DMS53 treated with DMSO at 0.1 percent for 48 hours (cell line): ENCODE measurements around the gene NTF4.
A peak's percentile ranks its signal among the peaks of the same experiment; 100 is the strongest.

Experiments used
- DNase-seq: peaks from one replicate; lab custom pipeline; 2025; ENCODE audit not compliant: unreplicated experiment; lab: John Stamatoyannopoulos, UW

NTF4 gene, protein sequence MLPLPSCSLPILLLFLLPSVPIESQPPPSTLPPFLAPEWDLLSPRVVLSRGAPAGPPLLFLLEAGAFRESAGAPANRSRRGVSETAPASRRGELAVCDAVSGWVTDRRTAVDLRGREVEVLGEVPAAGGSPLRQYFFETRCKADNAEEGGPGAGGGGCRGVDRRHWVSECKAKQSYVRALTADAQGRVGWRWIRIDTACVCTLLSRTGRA

DNA sequence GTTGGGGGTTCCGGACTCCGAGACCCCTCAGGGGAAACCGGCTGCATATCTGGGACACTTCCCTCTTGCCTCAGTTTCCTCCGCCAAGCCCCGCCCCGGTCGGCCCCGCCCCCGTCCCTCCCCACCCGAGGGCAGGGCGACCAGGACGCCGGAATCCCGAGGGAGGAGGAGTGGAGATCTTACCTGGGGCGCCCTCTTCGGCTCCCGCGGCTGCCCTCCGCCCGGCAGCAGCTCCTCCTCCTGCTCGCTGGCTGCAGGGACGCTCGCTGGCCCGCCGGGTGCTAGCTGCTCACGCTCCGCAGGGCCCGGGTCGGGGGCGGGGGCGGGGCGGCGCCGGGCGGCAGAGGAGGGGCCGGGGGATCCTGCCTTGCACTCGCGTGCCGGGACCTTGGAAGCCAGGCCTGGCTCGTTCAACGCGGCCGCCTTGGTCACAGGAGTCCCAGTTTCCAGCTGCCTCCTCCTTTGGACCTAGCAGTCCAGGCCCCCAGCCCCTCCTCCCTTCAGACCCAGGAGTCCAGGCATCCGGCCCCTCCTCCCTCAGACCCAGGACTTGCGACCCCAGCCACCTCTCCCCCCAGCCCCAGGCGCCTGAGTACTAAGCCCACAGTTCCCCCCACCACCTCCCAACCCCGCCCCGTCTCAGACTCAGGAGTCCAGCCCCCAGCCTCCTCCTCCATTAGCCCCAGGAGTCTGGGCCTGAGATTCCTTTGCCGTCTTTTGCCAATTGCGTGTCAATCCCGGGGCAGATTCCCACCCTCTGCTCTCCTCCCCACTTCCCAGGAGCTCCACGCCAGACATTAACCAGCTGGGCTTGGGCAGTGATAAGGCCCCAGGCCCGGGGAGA is at the start of gene NTF4:
Gene NTF4, minus strand, starts transcription at position 51 of the 844 bp plus-strand sequence. CDS start 2,821 bp downstream, outside the sequence.
- no peak for DNase-seq

DNA sequence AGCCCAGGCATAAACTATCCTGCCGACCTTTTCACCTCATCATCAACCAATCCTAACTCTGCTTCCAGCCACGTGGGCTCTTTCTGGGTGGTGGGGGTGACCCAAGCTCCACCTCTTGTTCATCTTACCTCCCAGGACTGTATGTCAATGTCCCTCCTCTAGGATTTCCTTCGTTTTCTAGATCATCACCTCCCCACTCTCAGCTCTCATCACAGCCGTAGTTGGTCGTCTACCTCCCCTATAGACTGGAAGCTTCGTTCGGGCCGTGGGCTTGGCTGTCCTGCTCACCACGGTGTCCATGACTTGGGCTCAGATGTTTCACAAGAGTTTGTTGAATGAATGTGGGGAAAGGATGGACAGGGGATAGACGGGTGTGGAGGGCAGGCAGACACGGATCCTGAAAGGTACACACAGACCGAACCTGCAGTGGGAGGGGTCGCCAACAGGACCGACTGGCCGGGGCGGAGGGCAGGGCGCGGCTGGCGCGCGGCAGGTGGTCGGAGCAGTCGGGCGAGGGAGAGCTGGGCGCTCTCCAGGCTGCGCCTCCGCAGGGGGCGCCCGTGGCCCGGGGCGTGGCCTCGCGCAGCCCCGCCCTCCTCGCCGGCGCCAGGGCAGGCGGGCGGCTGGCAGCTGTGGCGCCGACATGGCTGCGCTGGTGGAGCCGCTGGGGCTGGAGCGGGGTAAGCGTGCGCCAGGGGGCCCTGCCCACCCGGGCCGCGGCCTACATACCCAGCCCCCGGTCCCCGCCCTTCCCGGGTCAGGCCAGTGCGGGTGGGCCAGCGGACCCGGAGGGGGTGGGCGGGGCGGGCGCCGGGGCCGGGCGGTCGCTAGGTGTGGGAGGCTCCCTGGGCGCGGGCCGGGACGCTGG is 49.4 kb upstream of the NTF4 start, which contains the start of gene LIN7B:
Gene LIN7B, plus strand, starts transcription at position 609 of the 868 bp plus-strand sequence. Its CDS starts 35 bp downstream, at position 644.
- DNase-seq = peak; percentile 21

DNA sequence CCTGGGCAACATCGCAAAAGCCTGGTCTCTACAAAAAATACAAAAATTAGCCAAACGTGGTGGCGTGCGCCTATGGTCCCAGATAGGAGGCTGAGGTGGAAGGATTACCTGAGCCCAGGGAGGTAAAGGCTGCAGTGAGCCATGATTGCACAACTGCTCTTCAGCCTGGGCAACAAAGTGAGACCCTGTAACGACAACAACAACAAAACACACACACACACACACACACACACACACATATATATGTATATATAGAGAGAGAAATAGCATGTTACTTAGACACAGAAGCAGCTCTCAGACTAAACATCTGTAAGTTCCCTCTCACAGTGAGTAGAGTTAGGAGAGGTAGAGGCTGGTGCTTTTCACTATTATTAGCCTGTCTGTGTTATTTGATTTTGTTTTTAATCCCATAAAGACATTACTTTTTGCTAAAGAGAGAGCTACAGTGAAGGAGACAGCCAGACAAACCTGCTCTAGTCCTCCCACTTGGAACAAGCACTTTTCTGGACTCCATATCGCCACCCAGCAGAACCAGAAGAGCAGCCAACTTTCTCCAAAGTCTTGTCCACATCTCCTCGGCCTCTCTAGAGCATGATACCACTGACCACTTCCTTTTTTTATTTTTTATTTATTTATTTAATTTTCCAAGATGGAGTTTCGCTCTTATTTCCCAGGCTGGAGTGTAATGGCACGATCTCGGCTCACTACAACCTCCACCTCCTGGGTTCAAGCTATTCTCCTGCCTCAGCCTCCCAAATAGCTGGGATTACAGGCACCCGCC is 46.8 kb upstream of the NTF4 start:
- DNase-seq = no peak

DNA sequence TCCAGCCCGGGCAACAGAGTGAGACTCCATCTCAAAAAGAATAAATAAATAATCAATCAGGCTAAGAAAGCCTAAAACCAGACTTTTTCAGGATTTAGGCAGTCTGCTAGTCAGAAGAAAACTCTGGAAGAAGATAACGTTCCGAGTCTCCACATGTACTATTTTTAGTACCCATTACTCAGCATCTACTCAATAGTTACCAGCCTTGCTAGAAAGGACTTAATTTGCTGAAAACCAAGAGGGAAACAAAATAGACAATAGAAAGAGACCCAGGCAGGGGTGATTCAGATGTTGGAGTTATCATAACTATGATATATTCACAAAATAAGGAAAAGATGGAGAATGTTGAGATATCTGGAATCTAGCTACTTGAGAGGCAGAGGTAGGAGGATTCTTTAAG is 45.9 kb upstream of the NTF4 start:
- DNase-seq = no peak

DNA sequence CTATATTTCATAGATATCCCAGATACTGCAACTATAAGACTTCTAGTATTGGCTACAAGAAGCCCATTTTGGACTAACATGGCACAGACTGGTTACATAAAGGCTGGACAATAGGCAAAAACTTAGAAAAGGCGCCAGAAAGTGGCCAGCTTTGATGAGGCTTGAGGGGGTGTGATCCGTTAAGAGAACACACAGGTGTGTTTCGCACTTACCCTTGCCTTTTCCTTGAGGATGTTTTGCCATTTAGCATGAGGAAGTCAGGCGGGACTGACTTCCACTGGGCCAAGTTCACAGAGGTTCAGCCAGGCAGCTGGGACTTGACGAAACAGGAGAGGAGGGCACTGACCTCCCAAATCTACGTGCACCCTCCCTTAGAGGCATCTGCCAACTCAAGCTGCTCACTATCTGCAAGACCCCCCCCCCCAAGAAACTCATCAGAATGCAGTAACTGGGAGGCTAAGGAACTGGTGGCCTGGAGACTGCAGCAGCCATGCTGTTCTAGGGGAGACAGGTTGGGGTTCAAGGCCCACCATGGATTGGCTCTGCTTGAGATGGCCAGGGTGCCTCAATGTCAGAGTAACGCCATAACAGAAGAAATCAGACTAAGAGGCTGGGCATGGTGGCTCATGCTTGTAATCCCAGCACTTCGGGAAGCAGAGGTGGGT is 45.1 kb upstream of the NTF4 start:
- DNase-seq = no peak

DNA sequence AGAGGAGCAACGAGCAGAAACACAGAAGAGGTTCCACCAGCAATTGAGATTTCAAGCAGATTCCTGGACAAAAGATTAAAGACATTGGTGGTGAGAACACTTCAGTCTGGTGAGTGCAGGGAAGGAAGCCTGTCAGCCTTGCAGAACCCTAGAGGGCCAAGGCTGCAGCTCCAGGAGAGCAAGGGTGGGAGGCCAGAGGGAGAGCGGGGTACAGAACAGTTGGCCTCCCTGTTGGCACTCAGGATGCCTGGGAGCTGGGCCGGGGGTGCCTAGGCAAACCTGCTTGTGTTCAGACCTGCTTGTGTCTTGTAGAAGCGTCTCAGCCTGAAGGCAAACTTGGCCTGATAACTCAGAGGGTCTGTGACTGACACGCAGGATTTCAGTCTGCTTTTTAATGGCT is 44.4 kb upstream of the NTF4 start:
- DNase-seq = no peak

DNA sequence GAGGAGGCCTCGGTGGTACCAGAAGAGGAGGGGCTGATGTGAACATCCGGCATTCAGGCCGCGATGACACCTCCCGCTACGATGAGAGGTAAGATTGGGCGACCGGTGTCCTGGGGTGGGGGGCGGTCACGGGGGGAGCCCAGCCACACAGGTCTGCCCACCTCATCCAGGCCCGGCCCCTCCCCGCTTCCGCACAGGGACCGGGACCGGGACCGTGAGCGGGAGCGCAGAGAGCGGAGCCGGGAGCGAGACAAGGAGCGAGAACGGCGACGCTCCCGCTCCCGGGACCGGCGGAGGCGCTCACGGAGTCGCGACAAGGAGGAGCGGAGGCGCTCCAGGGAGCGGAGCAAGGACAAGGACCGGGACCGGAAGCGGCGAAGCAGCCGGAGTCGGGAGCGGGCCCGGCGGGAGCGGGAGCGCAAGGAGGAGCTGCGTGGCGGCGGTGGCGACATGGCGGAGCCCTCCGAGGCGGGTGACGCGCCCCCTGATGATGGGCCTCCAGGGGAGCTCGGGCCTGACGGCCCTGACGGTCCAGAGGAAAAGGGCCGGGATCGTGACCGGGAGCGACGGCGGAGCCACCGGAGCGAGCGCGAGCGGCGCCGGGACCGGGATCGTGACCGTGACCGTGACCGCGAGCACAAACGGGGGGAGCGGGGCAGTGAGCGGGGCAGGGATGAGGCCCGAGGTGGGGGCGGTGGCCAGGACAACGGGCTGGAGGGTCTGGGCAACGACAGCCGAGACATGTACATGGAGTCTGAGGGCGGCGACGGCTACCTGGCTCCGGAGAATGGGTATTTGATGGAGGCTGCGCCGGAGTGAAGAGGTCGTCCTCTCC is 43.2 kb upstream of the NTF4 start:
- no peak for DNase-seq

DNA sequence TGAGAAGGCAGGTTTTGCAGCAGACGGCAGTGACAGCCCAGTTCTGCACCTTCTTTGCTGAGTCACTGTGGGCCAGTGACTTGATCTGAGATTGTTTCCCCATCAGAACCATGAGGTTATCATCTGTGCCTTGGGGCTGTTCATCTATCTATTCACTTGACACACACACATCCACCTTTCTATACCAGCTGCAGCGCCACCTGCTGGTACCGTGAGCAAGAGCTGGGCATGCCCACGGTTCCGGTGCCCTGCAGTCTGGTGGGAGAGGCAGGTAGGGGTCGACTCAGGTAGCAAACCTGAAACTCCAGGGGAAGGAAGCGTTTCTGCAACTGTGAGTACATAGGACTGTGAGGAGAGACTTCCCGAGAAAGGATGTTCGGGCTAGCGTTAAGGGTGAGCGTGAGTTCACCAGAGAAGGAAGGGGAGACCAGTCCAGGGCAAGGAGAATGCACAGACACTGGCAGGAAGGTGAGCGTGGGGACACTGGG is 42.1 kb upstream of the NTF4 start:
- DNase-seq = peak; percentile 16

DNA sequence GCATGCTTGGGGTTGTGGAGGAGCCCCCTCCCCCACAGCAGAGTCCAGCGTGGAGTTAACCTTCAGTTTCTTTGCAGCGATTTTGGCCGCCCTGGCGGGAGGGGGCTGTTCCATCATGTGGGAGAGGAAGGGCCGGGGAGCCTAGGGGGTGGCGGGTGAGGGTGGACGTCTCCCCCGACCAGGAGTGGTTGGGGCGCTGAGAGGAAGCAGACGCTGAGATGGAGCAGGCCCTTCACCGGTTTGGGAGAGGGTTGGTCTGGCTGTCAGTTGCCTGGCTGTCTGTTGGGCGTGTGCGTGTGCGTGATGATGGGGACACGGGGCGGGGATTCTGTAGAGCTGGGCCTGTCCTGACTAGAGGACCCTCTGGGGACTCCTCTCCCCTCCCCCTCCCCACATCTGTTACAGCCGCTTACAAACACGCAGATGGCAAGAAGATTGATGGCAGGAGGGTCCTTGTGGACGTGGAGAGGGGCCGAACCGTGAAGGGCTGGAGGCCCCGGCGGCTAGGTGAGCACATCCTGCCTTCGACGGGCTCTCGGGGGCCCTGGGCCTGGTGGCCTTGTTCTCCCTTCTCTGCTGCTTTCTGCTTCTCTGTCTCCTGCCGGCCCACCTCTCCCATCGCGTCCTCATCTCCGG is 39.7 kb upstream of the NTF4 start:
- DNase-seq = no peak

DNA sequence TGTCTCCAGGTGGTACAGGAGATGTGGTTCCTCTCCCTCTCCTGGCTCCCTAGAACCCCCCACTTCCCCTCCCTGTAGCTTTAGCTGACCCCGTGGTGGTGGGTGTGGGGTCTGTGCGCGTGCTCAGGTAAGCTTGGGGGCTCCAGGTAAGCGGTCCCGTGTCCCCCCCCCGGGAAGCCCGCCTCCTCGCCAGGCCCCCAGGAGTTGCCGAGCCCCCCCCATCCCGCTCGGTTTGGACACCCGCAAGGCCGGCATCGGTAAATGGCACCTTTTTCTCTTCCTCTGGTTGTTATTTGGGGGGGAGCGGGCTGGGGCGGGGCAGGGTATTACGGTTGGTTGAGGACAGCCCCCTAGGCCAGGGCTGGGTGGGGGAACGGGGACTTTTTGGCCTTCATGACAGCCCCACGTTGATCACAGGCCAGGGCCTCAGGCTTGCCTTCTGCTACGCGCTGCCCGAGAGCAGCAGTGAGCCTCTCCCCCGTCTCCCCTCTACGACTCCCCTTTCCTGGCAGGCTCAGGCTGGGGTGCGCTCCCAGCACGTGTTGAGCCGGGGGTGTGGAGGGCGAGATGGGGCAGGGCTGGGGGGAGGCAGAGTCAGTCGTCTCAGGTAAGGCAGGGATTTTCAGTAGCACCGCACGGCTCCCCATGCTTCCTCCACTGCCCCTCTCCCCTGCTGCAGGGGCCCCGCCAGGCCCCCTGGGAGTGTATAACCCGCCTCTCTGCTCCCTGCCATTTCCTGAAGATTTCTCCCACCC is 38.9 kb upstream of the NTF4 start:
- DNase-seq = no peak

DNA sequence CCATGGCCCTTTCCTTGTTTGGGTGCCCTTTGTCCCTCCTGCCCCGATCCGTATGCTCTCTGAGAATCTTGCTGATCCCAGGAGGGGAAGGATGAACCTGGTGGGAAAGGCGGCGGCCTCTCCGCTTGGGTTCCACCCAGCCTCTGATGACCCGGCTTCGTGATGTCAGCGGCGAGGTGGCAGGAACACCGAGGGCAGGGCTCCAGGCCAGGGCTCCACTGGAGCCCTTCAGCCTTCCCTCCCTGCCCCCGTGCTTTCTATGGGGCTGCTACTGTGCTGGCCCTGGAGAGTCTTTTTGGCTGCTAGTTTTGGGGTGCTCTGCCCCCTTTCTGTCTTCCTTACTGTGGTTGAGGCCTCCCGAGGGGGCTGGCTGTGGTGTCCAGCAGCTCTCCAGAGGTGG is 37.7 kb upstream of the NTF4 start:
- DNase-seq = no peak

DNA sequence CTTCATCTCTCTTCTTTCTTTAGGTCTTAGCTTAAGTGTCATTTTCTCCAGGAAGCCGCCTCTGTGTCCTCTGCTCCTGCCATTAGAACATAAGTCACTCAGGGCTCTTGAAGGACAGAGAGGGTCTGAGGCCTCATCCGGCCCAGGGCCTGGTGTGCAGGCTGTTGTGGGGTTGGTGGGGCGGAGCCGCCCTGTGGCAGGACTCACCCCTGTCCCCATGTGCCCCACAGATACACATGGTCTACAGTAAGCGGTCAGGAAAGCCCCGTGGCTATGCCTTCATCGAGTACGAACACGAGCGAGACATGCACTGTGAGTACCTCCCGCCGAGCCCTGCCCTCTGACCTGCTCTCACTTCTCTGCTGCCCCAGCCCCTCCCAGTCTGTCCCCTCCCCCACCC is 36.5 kb upstream of the NTF4 start:
- no peak for DNase-seq

DNA sequence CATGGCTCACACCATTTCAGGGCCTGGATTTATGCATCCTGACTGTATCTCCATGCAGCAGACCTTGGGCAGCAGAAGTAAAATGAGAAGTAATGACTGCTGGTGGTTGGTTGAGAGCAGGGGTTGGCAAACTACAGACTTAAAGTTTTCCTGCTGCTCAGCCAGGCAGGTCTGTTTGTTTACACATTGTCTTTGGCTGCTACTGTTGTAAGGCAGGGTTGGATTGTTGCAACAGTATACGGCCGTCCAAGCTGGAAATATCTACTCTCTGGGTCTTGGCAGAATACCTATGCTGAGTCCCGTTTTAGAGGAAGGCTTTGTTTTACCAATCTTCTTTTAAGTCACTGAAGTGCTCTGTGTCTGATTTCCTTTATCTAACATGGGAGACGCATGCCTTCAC is 34.2 kb upstream of the NTF4 start:
- no peak for DNase-seq

DNA sequence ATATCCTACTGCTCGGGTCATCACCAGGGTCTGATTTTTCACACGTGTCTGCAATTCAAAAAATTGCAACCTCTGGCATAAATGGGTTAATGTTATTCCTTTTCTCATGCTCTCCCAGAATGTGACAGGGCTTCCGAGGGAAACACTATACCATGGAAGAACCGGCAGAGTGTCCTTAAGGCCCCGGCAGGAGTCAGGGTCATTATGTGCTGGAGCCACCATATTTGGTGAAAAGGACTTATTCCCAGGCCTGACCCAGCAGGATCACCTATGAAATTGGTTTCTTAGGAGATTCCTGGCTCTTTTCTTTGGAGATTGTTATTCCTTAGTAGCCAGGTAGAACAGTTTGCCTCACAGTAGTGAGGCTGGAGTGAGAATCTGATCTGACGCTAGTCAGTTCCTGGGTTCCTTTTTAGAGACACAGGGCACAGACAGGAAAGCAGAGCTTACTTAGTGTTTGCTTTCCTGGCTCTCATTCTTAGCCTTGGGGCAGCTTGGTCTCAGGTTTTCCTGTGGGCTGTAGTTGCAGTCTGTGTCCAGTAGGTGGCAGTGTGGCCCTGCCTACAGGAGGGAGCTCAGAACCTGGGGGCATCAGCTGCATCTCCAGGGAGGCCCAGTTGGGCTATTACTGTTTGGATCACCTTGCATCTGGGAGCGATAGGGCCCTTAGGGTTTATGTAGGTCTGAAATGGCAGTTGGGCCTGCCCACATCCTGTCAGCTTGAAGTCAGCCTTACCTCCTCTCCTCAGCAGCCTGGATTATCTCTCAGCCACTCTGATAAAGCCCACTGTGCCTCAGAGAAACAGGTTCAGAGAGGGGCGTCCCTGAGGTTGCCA is 33.1 kb upstream of the NTF4 start:
- peak; percentile 82 for DNase-seq

DNA sequence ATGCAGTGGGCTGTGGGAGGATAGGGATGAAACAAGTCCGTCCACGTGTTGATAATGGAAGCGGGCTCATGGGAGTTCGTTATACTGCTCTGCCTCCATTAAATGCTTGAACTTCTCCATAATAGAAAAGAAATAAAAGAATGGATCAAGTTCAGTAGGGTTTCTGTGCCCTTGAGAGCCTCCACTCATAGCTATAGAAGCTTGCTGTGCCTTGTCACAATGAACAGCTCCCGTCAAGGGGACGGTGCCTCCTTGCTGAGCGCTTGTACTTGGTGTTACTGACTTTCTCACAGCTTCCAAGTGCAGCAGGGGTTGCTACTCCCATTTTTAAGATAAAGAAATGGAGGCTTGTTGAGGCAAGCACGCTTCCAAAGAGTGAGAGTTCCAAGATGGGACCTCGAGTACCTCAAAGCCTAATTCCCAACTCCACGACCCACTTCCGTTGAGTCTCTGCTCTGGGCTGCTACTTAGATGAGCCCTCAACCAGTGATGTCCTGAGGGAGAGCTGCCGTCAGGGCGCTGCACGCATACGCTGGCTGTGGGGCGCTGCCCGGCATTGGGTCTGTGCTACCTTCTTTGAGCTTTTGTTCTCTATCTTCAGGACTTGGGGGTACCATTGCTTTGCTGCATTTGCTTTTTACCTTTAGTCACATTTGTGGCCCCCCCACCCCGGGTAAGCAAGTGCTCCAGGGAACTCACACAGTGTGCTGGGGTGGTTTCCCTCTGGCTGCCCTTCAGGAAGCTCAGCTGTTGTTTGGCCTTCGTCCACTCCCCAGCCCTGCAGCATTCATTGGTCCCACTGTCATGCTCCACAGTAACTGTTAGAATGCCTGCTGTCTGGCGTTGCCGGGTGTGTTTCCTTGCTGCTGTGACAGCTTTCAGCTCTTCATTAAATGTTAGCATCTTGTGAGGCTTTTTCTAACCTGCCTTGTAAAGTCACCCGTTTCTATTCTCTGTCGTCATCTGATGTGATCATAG is 30.2 kb upstream of the NTF4 start:
- DNase-seq = no peak

DNA sequence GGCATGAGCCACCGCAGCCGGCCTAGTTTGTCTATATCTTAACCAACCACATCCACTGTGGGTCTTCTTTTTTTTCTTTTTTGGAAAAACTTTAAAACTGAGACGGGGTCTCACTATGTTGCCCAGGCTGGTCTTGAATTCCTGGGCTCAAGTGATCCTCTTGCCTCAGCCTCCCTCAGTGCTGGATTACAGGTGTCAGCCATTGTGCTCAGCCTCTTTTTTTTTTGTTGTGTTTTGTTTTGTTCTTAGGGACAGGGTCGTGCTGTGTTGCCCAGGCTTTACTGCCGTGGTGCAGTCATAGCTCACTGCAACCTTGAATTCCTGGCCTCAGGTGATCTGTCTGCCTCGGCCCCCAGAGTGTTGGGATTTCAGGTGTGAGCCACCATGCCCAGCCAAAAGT is 28.1 kb upstream of the NTF4 start:
- DNase-seq = no peak
